ENCODE measurements around the gene NCAM2. TPM values are rescaled to one million over a fixed set of nuclear protein-coding genes. Genes with fewer than 3 reads are reported as not detected.
A peak's percentile ranks its signal among the peaks of the same experiment; 100 is the strongest.

The NCAM2 gene
- polyA plus RNA-seq (2011; rRNA removed) (0.83 and 1.7 TPM in 2 replicates), polyA minus RNA-seq (2011; rRNA and poly(A)+ RNA removed) (0.41 and 0.62 TPM in 2 replicates)

- H3K27me3 ChIP-seq (ENCODE audit: control insufficient read depth, insufficient read depth, low read length) = no peaks in the 10 kb centered on the region; the same call in 1 of the 2 replicates
- no peaks in the 10 kb centered on the region for H3K36me3 ChIP-seq (ENCODE audit: control insufficient read depth, insufficient read depth, low read length)
- no peak for DNase-seq (ENCODE audit: low read depth)
- ChIA-PET CTCF (interaction anchor here (1.2 to 2.6 kb wide), 2 partner anchors 20 to 376 kb away, joined by 3 to 6 read pairs; no protein-coding TSS in a partner anchor), POLR2A (no interaction called here)
- H3K4me3 ChIP-seq (ENCODE audit: low read depth, low read length) = peak within 1 kb of the TSS; percentile 51
- no peak for TF ChIP-seq CTCF (IDR thresholded peaks at IDR 0.05; ENCODE audit: insufficient read depth, low read depth, low read length)
These were observed at the start of gene NCAM2 for GRCh38 chr21:20997636-20998455. TSS of gene NCAM2 (plus strand) at chr21:20998409.

GRCh38 chr21:20949884-20950283 lies 48.3 kb upstream of the NCAM2 start:
- CTCF ChIA-PET = interaction anchor here (0.5 kb wide), 1 partner anchor 514 kb away, joined by 4 read pairs; no protein-coding TSS in a partner anchor
- no peak overlapping the region for H3K4me3 ChIP-seq (ENCODE audit: low read depth, low read length)
- H3K27me3 ChIP-seq (ENCODE audit: control insufficient read depth, insufficient read depth, low read length) = no peaks in the 10 kb centered on the region
- no peaks in the 10 kb centered on the region for H3K36me3 ChIP-seq (ENCODE audit: control insufficient read depth, insufficient read depth, low read length)
- DNase-seq (ENCODE audit: low read depth) = no peak
- no peak for TF ChIP-seq CTCF (IDR thresholded peaks at IDR 0.05; ENCODE audit: insufficient read depth, low read depth, low read length)
- POLR2A ChIA-PET = no interaction called here

GRCh38 chr21:20965816-20966215 lies 32.4 kb upstream of the NCAM2 start:
- TF ChIP-seq CTCF (IDR thresholded peaks at IDR 0.05; ENCODE audit: insufficient read depth, low read depth, low read length) = no peak
- POLR2A ChIA-PET = no interaction called here

GRCh38 chr21:20968391-20968790 lies 29.8 kb upstream of the NCAM2 start:
- Histone ChIP-seq H3K4me3 (ENCODE audit: low read depth, low read length) (no peak overlapping the region), H3K36me3 (ENCODE audit: control insufficient read depth, insufficient read depth, low read length) (no peaks in the 10 kb centered on the region), H3K27me3 (ENCODE audit: control insufficient read depth, insufficient read depth, low read length) (no peaks in the 10 kb centered on the region)
- DNase-seq (ENCODE audit: low read depth) = no peak
- ChIA-PET CTCF (no interaction called here), POLR2A (no interaction called here)
- no peak for TF ChIP-seq CTCF (IDR thresholded peaks at IDR 0.05; ENCODE audit: insufficient read depth, low read depth, low read length)

More at GRCh38 chr21:20965816-20966215, 32.4 kb upstream of the NCAM2 start:
- Histone ChIP-seq H3K36me3 (ENCODE audit: control insufficient read depth, insufficient read depth, low read length) (no peaks in the 10 kb centered on the region), H3K27me3 (ENCODE audit: control insufficient read depth, insufficient read depth, low read length) (no peaks in the 10 kb centered on the region), H3K4me3 (ENCODE audit: low read depth, low read length) (no peak overlapping the region)
- no peak for DNase-seq (ENCODE audit: low read depth)
- CTCF ChIA-PET = no interaction called here

GRCh38 chr21:20970691-20971090 lies 27.5 kb upstream of the NCAM2 start:
- H3K4me3 ChIP-seq (ENCODE audit: low read depth, low read length) = no peak overlapping the region
- no peaks in the 10 kb centered on the region for H3K36me3 ChIP-seq (ENCODE audit: control insufficient read depth, insufficient read depth, low read length)
- POLR2A ChIA-PET = no interaction called here
- no peak for DNase-seq (ENCODE audit: low read depth)
- CTCF ChIA-PET = no interaction called here
- H3K27me3 ChIP-seq (ENCODE audit: control insufficient read depth, insufficient read depth, low read length) = no peaks in the 10 kb centered on the region
- TF ChIP-seq CTCF (IDR thresholded peaks at IDR 0.05; ENCODE audit: insufficient read depth, low read depth, low read length) = no peak
